Measurements from ENCODE around the gene EFCAB5. TPM values are rescaled to one million over a fixed set of nuclear protein-coding genes. Genes with fewer than 3 reads are reported as not detected.

The EFCAB5 gene
- polyA plus RNA-seq, 1 donor (not counting 4 experiments of a cell fraction or from before 2014, with no cell fraction given), result 0.17 TPM

- dilution Hi-C loops (cut with MboI; ENCODE audit: extremely low pct_ligation_motif_present, low sequenced_read_pairs), result no loop called here
- TF ChIP-seq CTCF (optimal IDR thresholded peaks at IDR 0.05 in 1 of 3, IDR thresholded peaks at IDR 0.05 in 1 of 3, conservative IDR thresholded peaks at IDR 0.05 in 1 of 3; ENCODE audit: extremely low read depth in 1 of 3, insufficient read depth in 2 of 3, low read length in 3 of 3) (no peak), EZH2 (IDR thresholded peaks at IDR 0.05; ENCODE audit: low read length) (no peak)
- FAIRE-seq, result no peak
Measured at GRCh38 chr17:30064738-30065137, 123.3 kb downstream of the EFCAB5 start.

GRCh38 chr17:30068465-30068864 lies 127.0 kb downstream of the EFCAB5 start:
- Histone ChIP-seq H4K20me1 (ENCODE audit: control insufficient read depth, extremely low read depth, insufficient read depth, low read length) (no peaks in the 10 kb centered on the region), H2AFZ (ENCODE audit: control insufficient read depth, low read length) (no peak overlapping the region), H3K9me1 (ENCODE audit: control insufficient read depth, extremely low read depth, insufficient read depth, low read length) (no peaks in the 10 kb centered on the region), H3K4me2 (ENCODE audit: control insufficient read depth, extremely low read depth, insufficient read depth, low read depth, low read length) (no peak overlapping the region), H3K4me3 (ENCODE audit: control insufficient read depth in 2 of 3, extremely low read depth in 1 of 3, insufficient read depth in 2 of 3, low read depth in 1 of 3, low read length in 3 of 3) (no peak overlapping the region), H3K9me3 (ENCODE audit: control insufficient read depth, low read depth, low read length) (no peaks in the 10 kb centered on the region), H3K79me2 (ENCODE audit: control insufficient read depth, insufficient read depth, low read length) (no peaks in the 10 kb centered on the region), H3K9ac (ENCODE audit: control insufficient read depth, extremely low read depth, insufficient read depth, low read length) (no peak overlapping the region), H3K4me1 (ENCODE audit: control insufficient read depth, extremely low read depth, insufficient read depth, low read length) (no peaks in the 10 kb centered on the region), H3K27me3 (ENCODE audit: control insufficient read depth, extremely low read depth, insufficient read depth, low read length) (peaks cover 1% of the 10 kb centered on the region), H3K36me3 (ENCODE audit: control insufficient read depth in 2 of 2, extremely low read depth in 1 of 2, insufficient read depth in 2 of 2, low read length in 2 of 2) (no peaks in the 10 kb centered on the region), H3K27ac (ENCODE audit: control insufficient read depth, insufficient read depth, low read length) (no peak overlapping the region)
- dilution Hi-C loops (cut with MboI; ENCODE audit: extremely low pct_ligation_motif_present, low sequenced_read_pairs), result no loop called here
- FAIRE-seq, result no peak
- TF ChIP-seq CTCF (optimal IDR thresholded peaks at IDR 0.05 in 1 of 3, IDR thresholded peaks at IDR 0.05 in 1 of 3, conservative IDR thresholded peaks at IDR 0.05 in 1 of 3; ENCODE audit: extremely low read depth in 1 of 3, insufficient read depth in 2 of 3, low read length in 3 of 3) (no peak), EZH2 (IDR thresholded peaks at IDR 0.05; ENCODE audit: low read length) (no peak)
- no peak for DNase-seq (ENCODE audit: low read depth, low spot score)

More at GRCh38 chr17:30064738-30065137, 123.3 kb downstream of the EFCAB5 start:
- Histone ChIP-seq H3K9me3 (ENCODE audit: control insufficient read depth, low read depth, low read length) (no peaks in the 10 kb centered on the region), H3K9me1 (ENCODE audit: control insufficient read depth, extremely low read depth, insufficient read depth, low read length) (no peaks in the 10 kb centered on the region), H2AFZ (ENCODE audit: control insufficient read depth, low read length) (no peak overlapping the region), H3K4me1 (ENCODE audit: control insufficient read depth, extremely low read depth, insufficient read depth, low read length) (no peaks in the 10 kb centered on the region), H3K27ac (ENCODE audit: control insufficient read depth, insufficient read depth, low read length) (no peak overlapping the region), H4K20me1 (ENCODE audit: control insufficient read depth, extremely low read depth, insufficient read depth, low read length) (no peaks in the 10 kb centered on the region), H3K27me3 (ENCODE audit: control insufficient read depth, extremely low read depth, insufficient read depth, low read length) (peaks cover 5% of the 10 kb centered on the region), H3K36me3 (ENCODE audit: control insufficient read depth in 2 of 2, extremely low read depth in 1 of 2, insufficient read depth in 2 of 2, low read length in 2 of 2) (no peaks in the 10 kb centered on the region), H3K4me3 (ENCODE audit: control insufficient read depth in 2 of 3, extremely low read depth in 1 of 3, insufficient read depth in 2 of 3, low read depth in 1 of 3, low read length in 3 of 3) (no peak overlapping the region), H3K79me2 (ENCODE audit: control insufficient read depth, insufficient read depth, low read length) (no peaks in the 10 kb centered on the region), H3K9ac (ENCODE audit: control insufficient read depth, extremely low read depth, insufficient read depth, low read length) (no peak overlapping the region), H3K4me2 (ENCODE audit: control insufficient read depth, extremely low read depth, insufficient read depth, low read depth, low read length) (no peak overlapping the region)
- no peak for DNase-seq (ENCODE audit: low read depth, low spot score)

All from keratinocyte (primary cell).